GM06990 (cell line): ENCODE measurements around the gene UBE2V1.

Experiments used
- DNase-seq: peaks from one replicate; pipeline ENCODE4 v3.0.0-alpha.2; 2011; ENCODE audit not compliant: insufficient read length; ENCODE audit errors: extremely low read depth
- H3K27me3 ChIP-seq: replicated peaks from 2 replicates; pipeline ENCODE4 v1.6.0; 2011; ENCODE audit warnings: low read length; ENCODE audit not compliant: control insufficient read depth, insufficient read depth
- H3K36me3 ChIP-seq: 2 replicates; pipeline ENCODE4 v1.5.1; 2011; ENCODE audit warnings: low read length; ENCODE audit not compliant: control insufficient read depth, insufficient read depth
- H3K4me3 ChIP-seq: replicated peaks from 2 replicates; pipeline ENCODE4 v1.5.1; 2011; ENCODE audit warnings: low read depth, mild to moderate bottlenecking, control low read depth, low read length
- CTCF ChIP-seq: IDR thresholded peaks from 2 replicates; pipeline ENCODE4 v1.5.1; 2011; ENCODE audit warnings: low read length, control low read depth, mild to moderate bottlenecking, inconsistent platforms; ENCODE audit not compliant: insufficient read depth, poor library complexity, severe bottlenecking

Gene UBE2V1

DNA sequence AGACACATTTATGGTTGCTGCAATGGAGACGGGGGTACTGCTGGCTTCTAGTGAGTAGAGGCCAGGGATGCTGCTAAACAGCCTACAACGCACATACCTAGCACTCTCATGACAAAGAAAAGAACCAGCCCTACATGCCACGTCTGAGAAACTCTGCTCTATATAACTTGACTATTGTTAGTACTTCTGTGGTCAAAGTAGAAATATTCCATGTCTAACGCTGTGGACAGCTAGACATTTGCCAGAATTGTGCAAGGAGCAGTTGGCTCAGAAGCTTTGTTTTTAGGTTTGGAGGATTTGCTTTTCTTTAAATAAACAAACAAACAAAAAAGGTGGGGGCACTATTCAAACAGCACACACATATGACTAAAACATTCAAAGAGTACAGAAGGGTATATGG is 20.5 kb downstream of the UBE2V1 start:
- H3K4me3 ChIP-seq: no peak overlapping the region
- TF ChIP-seq CTCF: no peak
- peaks cover 10% of the 10 kb centered on the region for H3K36me3 ChIP-seq
- no peak for DNase-seq
- H3K27me3 ChIP-seq: no peaks in the 10 kb centered on the region

DNA sequence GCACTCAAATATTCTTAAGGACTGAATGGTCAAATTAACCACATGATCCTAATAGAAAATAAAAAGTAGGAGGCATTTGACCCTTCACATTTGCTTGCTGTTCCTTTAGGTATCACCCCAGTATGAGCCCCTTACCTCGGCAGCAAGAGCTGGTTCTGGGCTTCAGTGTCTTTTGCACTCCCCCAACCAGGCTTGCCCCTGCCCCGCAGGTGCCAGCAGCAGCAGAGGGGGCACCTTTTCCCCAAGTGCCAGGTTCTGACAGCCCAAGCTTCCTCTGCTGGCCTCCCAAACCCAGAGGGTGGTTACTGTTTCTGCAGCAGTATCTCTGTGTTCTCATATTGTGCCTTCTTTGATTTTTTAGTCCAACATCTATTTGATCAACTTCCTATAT is 23.2 kb downstream of the UBE2V1 start:
- peaks cover 5% of the 10 kb centered on the region for H3K36me3 ChIP-seq
- H3K27me3 ChIP-seq: no peaks in the 10 kb centered on the region
- no peak for TF ChIP-seq CTCF
- DNase-seq: no peak
- no peak overlapping the region for H3K4me3 ChIP-seq

DNA sequence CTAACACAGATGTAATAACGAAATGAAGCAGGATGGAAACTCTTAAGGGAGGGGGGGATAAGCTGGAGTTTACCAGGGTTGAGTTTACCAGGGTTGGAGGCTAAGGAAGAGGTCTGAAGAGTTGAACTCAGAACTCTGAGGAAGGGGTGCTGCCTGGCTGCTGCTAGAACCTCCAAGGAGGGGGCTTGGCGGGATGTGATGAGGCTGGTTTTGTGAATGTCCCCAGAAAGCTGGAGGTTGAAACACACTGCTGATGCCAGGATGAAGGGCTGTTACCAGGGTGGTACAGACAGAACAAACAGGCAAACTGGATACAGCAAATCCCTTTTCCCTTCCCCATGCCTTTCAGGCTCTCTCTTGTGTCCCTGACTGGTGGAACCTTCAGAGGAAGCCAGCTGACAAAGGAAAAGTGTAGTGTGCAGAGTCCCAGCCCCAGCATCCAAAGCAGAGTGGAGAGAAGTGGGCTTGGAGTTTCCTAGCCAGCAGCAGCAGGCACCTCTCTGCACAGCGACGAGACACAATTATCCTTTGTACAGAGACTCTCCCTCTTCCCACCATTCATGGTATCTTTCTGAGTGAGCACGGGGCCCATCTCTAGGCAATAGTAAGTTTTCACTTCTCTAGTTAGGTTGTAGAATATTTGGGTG is 23.7 kb downstream of the UBE2V1 start:
- Histone ChIP-seq H3K36me3 (peaks cover 5% of the 10 kb centered on the region), H3K27me3 (no peaks in the 10 kb centered on the region), H3K4me3 (no peak overlapping the region)
- DNase-seq: no peak
- no peak for TF ChIP-seq CTCF

DNA sequence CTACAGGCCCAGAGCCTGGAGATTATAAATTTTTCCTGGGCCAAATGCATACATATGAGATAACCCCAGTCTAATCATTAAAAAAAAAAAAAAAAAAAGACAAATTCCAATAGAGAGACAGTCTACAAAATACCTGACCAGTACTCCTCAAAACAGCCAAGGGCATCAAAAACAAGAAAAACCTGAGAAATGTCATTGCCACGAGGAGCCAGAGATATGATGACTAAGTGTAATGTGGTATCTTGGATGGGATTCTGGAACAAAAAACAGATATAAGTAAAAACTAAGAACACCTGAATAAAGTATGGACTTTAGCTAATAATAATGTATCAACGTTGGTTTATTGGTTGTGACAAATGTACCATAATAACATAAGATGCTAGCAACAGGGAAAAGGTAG is 24.9 kb downstream of the UBE2V1 start:
- Histone ChIP-seq H3K27me3 (no peaks in the 10 kb centered on the region), H3K36me3 (peaks cover 8% of the 10 kb centered on the region), H3K4me3 (no peak overlapping the region)
- no peak for TF ChIP-seq CTCF
- no peak for DNase-seq

DNA sequence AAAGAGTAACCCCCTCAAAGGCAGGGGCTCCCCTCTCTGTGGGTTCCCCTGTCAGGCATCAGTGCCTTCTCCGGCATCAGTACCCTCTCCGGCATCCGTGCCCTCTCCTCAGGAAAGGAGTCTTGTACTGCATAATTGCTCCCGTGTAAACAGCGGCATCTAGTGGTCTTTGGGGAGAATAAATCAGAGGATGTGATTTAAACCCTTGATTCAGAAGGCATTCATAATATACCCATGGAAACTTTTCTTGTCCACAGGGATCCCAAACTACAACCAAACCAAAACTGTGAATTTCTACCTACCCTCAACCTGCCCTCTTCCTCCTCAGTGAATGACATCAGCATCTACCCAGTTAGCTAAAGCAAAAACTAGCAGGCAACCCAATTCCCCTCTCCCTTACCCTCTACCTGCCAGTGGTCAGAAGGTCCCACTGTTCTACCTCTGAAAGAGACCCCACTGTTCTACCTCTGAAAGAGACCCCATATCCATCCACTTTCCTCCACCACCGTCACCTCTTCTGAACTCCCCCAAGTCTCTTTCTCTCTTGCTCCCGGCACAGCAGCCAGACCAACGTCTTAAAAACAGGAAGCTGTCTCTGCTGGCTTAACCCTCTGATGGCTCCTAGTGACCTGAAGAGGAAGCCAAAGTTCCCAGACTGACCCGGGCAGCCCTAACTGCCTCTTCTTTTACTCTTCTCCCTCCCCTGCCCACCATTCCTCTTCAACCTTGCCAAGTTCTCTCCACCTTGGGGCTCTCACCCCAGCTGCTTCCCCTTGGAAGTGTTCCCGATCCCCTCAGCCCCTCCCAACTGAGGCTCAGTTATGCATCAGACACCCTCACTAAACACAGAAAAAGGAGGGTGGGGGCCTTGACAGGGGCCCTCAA is 27.2 kb downstream of the UBE2V1 start:
- Histone ChIP-seq H3K27me3 (no peaks in the 10 kb centered on the region), H3K36me3 (peaks cover 14% of the 10 kb centered on the region), H3K4me3 (no peak overlapping the region)
- peak; percentile 77 for TF ChIP-seq CTCF
- DNase-seq: peak; percentile 38

DNA sequence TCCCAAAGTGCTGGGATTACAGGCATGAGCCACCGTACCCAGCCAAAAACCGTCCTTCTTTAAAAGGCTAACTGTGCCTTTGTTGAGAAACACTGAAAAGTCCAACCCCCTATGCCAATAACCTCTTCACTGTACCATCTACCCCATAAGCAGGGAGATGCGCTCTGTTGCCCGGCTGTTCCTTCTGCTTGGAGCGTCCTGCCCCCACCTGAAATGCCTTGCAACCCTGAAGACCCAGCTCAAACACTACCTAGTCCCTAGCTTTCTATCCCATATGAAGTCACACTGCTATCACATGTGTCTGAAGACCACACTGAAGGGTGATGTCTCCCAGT is 27.8 kb downstream of the UBE2V1 start:
- H3K36me3 ChIP-seq: peaks cover 14% of the 10 kb centered on the region

More for the DNA sequence above, 27.8 kb downstream of the UBE2V1 start:
- Histone ChIP-seq H3K4me3 (no peak overlapping the region), H3K27me3 (no peaks in the 10 kb centered on the region)
- DNase-seq: no peak
- no peak for TF ChIP-seq CTCF
